Activated naive CD8-positive, alpha-beta T cell treated with anti-CD3 and anti-CD28 coated beads for 36 hours (primary cell): ENCODE measurements around the gene YTHDF1. TPM values are rescaled to one million over a fixed set of nuclear protein-coding genes. Genes with fewer than 3 reads are reported as not detected.

Source experiments
- DNase-seq: peaks from one replicate; pipeline ENCODE4 v3.0.0; 2021
- H3K27ac Mint-ChIP-seq: one replicate; pipeline ENCODE4 v1.8.0; 2022; ENCODE audit warnings: mild to moderate bottlenecking, moderate library complexity, mixed read lengths
- H3K27me3 Mint-ChIP-seq: one replicate; pipeline ENCODE4 v1.8.0; 2022; ENCODE audit warnings: mild to moderate bottlenecking, mixed read lengths
- H3K36me3 Mint-ChIP-seq: one replicate; pipeline ENCODE4 v1.8.0; 2021; ENCODE audit warnings: mild to moderate bottlenecking, mixed read lengths
- H3K4me1 Mint-ChIP-seq: one replicate; pipeline ENCODE4 v1.8.0; 2021; ENCODE audit warnings: mixed read lengths
- H3K4me3 Mint-ChIP-seq: one replicate; pipeline ENCODE4 v1.8.0; 2022; ENCODE audit warnings: mild to moderate bottlenecking, moderate library complexity, mixed read lengths
- H3K9me3 Mint-ChIP-seq: one replicate; pipeline ENCODE4 v1.8.0; 2022; ENCODE audit warnings: mixed read lengths
- total RNA-seq, 2 experiments: library from RNA; stranded (reverse); gene quantifications; one replicate each; pipeline ENCODE4 v1.2.3, GENCODE V29; 2021

The YTHDF1 gene
- total RNA-seq, 2 experiments from 2014 or later: 47.4 to 48.3 TPM

- no peaks in the 10 kb centered on the region for H3K9me3 Mint-ChIP-seq
- no peaks in the 10 kb centered on the region for H3K4me1 Mint-ChIP-seq
- H3K36me3 Mint-ChIP-seq: peaks cover 3% of the 10 kb centered on the region
- H3K27ac Mint-ChIP-seq: no peak overlapping the region
- no peak overlapping the region for H3K4me3 Mint-ChIP-seq
- no peaks in the 10 kb centered on the region for H3K27me3 Mint-ChIP-seq
- DNase-seq: no peak
Measured at GRCh38 chr20:63190828-63191227, 25.1 kb downstream of the YTHDF1 start.

DNA sequence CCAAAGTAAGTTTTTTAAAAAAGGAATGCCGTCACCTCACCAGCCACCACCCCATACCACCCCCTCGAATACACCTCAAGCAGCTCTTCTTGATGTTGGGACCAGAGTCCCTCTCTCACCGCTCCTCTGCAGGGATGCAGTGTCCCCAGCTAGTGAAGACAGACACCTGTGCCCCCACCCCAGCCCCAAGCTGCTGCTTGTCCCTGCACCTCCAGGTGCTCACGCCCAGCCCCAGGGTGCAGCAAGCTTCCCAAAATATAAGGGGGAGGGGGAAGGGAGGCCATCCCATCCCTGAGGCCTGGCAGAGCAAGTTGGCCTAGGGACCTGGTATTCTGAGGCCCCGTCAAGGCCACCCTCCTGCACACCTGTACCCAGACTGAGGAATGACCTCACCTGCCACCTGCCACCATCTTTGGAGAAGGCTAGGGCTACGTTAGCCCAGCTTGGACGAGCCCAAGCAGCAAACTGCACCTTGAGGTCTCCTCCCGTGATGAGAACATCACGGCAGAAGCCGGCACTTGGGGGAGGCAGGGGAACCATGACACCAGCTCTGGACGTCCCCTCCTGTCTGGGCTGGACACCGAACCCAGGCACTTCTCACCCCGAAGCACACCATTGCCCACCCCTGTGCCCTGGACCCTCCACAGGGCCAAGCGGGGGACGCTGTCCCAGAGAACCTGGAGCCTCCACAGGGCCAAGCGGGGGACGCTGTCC lies 25.9 kb downstream of the YTHDF1 start:
- DNase-seq: no peak
- H3K27ac Mint-ChIP-seq: no peak overlapping the region
- H3K4me1 Mint-ChIP-seq: no peaks in the 10 kb centered on the region

GRCh38 chr20:63189322-63189642 lies 26.6 kb downstream of the YTHDF1 start:
- no peak for DNase-seq
- no peaks in the 10 kb centered on the region for H3K27me3 Mint-ChIP-seq
- no peak overlapping the region for H3K27ac Mint-ChIP-seq
- H3K4me1 Mint-ChIP-seq: no peaks in the 10 kb centered on the region
- H3K36me3 Mint-ChIP-seq: no peaks in the 10 kb centered on the region
- H3K9me3 Mint-ChIP-seq: no peaks in the 10 kb centered on the region
- H3K4me3 Mint-ChIP-seq: no peak overlapping the region

More for the DNA sequence above, 25.9 kb downstream of the YTHDF1 start:
- Mint-ChIP-seq H3K36me3 (peaks cover 3% of the 10 kb centered on the region), H3K4me3 (no peak overlapping the region), H3K27me3 (no peaks in the 10 kb centered on the region), H3K9me3 (no peaks in the 10 kb centered on the region)

DNA sequence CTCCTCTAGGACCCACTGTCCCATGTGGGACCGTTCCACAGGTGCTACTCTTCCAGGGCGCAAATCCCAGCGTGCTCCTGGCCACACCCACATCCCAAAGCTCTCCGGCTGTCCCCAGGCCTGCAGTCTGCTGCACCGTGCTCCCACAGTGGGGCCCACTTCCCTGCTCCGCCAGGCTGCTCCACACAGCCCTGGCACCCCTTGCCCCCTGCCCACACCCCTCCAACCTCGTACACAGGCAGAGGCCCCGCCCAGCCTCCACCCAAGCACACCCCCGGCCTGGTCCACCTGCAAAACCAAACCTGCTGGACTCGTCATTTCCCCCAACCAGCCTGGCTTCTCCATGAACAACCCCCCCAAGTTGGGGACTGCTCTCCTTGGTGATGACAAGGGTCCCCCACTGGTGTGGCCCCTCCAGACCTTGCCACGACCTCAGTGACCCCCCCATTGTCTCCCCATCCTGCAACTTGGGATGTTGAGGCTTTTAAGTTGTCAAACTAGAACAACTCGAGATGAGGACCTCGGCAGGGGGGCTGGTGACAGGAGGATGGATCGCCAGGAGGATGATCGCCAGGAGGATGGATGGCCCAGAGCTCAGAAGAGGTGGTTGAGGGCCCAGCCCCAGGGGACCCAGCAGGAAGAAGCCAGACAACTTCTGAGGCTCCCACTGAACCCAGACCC lies 27.1 kb downstream of the YTHDF1 start:
- DNase-seq: no peak
- Mint-ChIP-seq H3K36me3 (no peaks in the 10 kb centered on the region), H3K9me3 (no peaks in the 10 kb centered on the region), H3K4me3 (no peak overlapping the region), H3K27me3 (no peaks in the 10 kb centered on the region), H3K4me1 (no peaks in the 10 kb centered on the region), H3K27ac (no peak overlapping the region)

DNA sequence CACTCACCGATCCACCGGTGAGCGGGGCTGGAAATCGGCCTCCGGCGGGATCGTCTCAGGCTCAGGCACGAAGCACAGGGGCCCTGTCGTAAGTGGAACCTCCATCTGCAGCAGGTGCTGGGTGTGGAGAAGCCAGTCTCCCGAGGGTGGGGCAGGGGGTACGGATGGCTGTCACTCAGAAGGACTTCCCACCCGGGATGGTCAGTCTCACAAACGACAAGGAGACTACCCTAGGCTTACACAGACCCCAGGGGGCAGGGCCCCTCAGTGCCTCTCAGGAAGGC lies 27.8 kb downstream of the YTHDF1 start:
- Mint-ChIP-seq H3K9me3 (no peaks in the 10 kb centered on the region), H3K27me3 (no peaks in the 10 kb centered on the region), H3K27ac (no peak overlapping the region), H3K4me3 (no peak overlapping the region), H3K36me3 (no peaks in the 10 kb centered on the region), H3K4me1 (no peaks in the 10 kb centered on the region)
- DNase-seq: no peak

DNA sequence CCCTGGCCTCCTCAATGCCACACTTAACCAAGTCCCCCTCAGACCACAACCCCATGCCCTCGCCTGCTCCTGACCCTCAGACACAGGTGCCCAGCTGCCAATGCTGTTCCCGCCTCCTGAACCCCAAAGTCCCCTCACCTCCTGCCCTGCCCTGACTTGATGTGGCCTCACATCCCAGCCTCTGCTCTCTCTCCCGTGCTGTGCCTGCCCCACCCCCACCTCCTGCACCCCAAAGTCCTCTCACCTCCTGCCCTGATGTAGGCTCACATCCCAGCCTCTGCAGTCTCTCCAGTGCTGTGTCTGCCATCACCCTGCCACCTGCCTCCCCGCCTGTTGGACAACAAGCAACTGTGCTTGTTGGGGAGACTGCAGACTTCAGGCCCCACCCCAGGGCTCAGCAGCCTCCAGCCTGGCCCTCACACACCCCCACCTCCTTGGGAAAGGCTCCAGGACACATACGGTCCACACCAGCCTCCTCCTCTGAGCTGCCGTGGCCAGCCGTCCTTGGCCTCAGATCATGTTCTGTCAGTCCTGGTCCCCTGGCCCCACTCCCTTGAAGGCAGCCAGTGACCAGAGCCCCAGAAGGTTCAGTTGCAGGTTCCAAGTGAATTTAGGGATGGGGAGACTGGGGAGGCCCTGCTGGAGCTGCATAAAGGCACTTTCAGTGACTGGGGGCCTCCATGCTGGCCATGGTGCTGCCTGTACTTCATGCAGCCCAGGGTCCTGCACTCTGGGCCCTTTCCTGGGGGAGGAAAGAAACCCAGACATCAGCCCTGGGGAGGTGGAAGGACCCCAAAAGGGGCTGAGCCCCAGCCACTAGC lies 28.4 kb downstream of the YTHDF1 start:
- no peaks in the 10 kb centered on the region for H3K4me1 Mint-ChIP-seq
- no peak for DNase-seq
- no peaks in the 10 kb centered on the region for H3K36me3 Mint-ChIP-seq
- no peak overlapping the region for H3K27ac Mint-ChIP-seq
- no peak overlapping the region for H3K4me3 Mint-ChIP-seq
- no peaks in the 10 kb centered on the region for H3K9me3 Mint-ChIP-seq
- H3K27me3 Mint-ChIP-seq: peaks cover 1% of the 10 kb centered on the region

DNA sequence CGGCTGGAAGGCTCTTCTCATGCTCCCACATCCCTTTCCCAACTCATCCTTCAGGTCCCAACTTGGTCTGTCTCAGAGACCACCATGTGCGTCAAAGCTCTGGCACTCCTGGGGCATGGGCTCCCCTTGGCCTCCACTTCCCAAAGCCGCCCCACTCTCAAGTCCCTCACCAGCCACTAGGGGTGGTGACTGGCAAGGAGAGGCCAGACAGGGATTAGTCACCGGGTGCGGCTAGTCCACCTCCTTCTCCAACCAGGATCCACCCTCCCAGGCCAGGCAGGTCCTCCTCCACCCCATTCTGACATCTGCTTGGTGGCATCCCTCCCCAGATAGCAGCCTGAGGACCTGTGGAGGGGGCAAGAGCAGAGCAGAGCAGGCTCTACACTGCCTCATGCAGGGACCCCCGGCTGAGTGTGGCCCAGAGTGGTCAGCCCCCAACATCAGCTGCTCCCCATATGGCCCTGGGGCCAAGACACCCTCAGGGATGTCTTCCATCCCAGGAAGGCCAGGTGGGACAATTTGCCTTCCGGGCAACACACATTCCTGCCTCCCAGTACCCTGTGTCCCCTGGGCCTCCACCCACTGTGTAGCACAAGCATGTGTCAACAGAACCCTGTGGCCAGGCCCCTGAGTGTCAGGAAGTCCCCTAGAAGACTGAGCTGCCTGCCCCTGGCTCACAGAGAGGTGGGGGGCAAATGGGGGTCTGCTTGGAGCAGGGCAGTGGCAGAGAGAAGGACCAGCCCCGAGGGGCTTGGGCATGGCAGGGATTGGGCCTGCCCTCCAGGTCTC lies 29.2 kb downstream of the YTHDF1 start:
- Mint-ChIP-seq H3K27ac (no peak overlapping the region), H3K36me3 (no peaks in the 10 kb centered on the region), H3K27me3 (peaks cover 9% of the 10 kb centered on the region), H3K4me3 (no peak overlapping the region), H3K9me3 (no peaks in the 10 kb centered on the region), H3K4me1 (no peaks in the 10 kb centered on the region)
- no peak for DNase-seq

GRCh38 chr20:63186084-63186483 lies 29.8 kb downstream of the YTHDF1 start:
- H3K4me3 Mint-ChIP-seq: no peak overlapping the region
- peaks cover 12% of the 10 kb centered on the region for H3K27me3 Mint-ChIP-seq
- H3K27ac Mint-ChIP-seq: no peak overlapping the region
- no peaks in the 10 kb centered on the region for H3K9me3 Mint-ChIP-seq
- no peaks in the 10 kb centered on the region for H3K36me3 Mint-ChIP-seq
- H3K4me1 Mint-ChIP-seq: no peaks in the 10 kb centered on the region
- DNase-seq: no peak

GRCh38 chr20:63185215-63185796 lies 30.6 kb downstream of the YTHDF1 start:
- H3K36me3 Mint-ChIP-seq: no peaks in the 10 kb centered on the region
- no peaks in the 10 kb centered on the region for H3K4me1 Mint-ChIP-seq
- no peaks in the 10 kb centered on the region for H3K9me3 Mint-ChIP-seq
- H3K27ac Mint-ChIP-seq: no peak overlapping the region
- H3K27me3 Mint-ChIP-seq: peaks cover 20% of the 10 kb centered on the region
- DNase-seq: no peak
- no peak overlapping the region for H3K4me3 Mint-ChIP-seq

DNA sequence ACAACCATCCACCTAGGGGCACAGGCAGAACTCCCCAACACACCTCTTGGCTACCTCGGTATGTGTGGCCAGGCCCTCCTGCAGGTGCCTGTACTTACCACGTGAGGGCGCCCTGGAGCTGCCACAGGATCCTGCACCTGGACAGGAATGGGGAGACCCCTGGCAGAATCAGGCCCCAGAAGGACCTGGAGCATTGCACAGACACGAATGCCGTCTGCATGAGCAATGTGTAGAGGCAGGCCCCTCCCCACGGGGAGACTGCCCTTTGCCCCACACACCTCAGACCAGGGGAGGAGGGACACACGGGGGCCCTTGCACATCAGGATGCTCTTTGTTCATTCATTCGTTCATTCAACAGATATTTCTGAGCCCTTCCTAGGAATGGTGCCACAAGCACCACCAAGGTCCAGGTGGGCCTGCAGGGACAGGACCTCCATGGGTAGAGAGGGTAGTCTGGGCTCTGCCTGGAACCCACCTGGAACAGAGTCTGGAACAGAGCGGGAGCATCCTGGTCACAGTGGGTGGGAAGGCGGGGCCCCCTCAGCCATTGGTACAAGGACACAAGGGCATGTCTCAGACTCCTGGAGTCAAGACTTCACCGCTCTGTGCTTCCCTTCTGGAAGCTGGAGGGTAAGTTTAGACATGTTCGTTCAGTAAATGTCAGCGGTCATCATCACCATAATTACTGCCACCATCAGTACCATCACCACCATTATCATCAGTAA lies 32.3 kb downstream of the YTHDF1 start:
- no peak overlapping the region for H3K27ac Mint-ChIP-seq
- H3K4me3 Mint-ChIP-seq: no peak overlapping the region
- no peaks in the 10 kb centered on the region for H3K36me3 Mint-ChIP-seq
- no peaks in the 10 kb centered on the region for H3K9me3 Mint-ChIP-seq
- H3K27me3 Mint-ChIP-seq: peaks cover 31% of the 10 kb centered on the region
- peak; percentile 59 for DNase-seq
- H3K4me1 Mint-ChIP-seq: peaks cover 4% of the 10 kb centered on the region

DNA sequence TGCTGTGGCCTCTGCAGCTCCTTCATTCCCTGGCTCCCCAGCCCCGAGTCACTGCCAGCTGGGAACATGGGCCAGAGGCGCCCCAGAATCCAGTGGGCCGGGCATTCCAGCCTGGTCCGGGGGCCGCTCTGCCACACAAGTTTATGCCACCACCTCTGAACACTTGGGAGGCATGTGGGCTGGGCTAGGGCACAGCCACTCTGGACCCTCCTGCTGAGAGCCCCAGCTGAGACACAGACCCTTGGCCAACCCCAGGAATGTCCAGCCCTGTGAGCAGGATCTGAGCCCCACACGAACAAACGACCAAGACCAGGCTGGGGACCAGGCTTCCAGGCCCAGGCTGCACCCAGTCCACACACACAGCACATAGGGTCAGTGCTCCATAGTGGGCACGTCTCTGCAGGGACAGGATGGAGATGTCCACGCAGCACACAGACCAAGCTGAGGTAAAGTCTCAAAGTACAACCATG lies 33.0 kb downstream of the YTHDF1 start:
- no peaks in the 10 kb centered on the region for H3K9me3 Mint-ChIP-seq
- peaks cover 32% of the 10 kb centered on the region for H3K27me3 Mint-ChIP-seq
- no peak overlapping the region for H3K27ac Mint-ChIP-seq
- no peak for DNase-seq
- no peaks in the 10 kb centered on the region for H3K36me3 Mint-ChIP-seq
- no peak overlapping the region for H3K4me3 Mint-ChIP-seq
- peaks cover 4% of the 10 kb centered on the region for H3K4me1 Mint-ChIP-seq

- Mint-ChIP-seq H3K4me3 (no peak overlapping the region), H3K27me3 (peaks cover 35% of the 10 kb centered on the region), H3K36me3 (no peaks in the 10 kb centered on the region), H3K27ac (no peak overlapping the region), H3K9me3 (no peaks in the 10 kb centered on the region), H3K4me1 (peaks cover 6% of the 10 kb centered on the region)
- no peak for DNase-seq
Measured at GRCh38 chr20:63182425-63182824, 33.5 kb downstream of the YTHDF1 start.

GRCh38 chr20:63181226-63181625 lies 34.7 kb downstream of the YTHDF1 start:
- Mint-ChIP-seq H3K4me1 (peaks cover 7% of the 10 kb centered on the region), H3K4me3 (no peak overlapping the region), H3K27me3 (peaks cover 46% of the 10 kb centered on the region), H3K36me3 (no peaks in the 10 kb centered on the region), H3K27ac (no peak overlapping the region), H3K9me3 (no peaks in the 10 kb centered on the region)
- DNase-seq: no peak

DNA sequence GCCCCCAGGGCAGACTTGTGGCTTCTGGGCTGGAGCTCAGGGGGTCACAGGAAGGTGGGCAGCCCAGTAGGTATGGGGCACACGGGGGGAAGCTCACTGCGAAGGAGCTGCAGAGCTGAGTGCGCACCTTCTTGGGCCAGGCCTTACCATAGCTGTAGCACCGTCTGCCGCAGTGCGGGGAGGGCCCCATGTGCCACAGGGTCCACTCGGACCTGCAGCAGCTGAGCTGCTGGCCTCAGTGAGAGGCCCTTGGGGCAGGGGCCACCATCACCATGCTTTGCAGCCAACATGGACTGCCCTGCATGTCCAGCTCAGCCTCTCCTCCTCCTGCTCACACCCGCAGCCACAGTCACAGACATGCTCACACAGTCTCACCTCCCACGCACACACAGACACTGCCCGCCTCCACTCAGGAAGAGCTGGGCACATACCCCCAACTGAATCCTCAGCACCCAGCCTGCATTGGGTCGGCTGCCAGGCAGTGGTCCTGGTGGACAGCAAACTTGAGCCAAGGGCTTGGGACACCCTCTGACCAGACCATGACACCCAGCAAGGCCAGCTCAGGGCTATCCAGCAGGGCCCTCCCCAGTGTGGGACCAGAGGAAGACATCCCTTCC lies 35.3 kb downstream of the YTHDF1 start:
- Mint-ChIP-seq H3K4me3 (no peak overlapping the region), H3K9me3 (no peaks in the 10 kb centered on the region), H3K27ac (no peak overlapping the region), H3K27me3 (peaks cover 50% of the 10 kb centered on the region), H3K36me3 (no peaks in the 10 kb centered on the region), H3K4me1 (peaks cover 7% of the 10 kb centered on the region)
- no peak for DNase-seq
